ENCODE data around the gene NEB.

DNA sequence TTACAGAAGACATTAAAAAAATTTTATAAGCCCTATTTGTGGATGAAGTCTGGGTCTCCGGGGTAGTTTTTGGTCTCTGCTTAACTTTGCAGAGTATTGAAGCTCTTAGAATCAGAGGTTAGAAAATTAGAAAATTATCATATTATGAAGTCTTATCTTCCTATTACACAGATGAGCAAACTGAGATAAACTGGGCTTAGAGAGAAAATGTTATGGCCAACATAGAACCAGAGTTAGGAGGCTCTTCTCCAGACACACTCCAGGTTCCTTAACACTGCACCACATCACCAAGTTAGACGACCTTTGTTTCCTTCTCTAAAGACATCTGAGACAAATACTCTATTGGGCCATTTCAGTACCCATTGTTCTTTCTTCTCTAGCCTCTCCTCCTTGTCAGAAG, 36.7 kb upstream of the NEB start:
- TF ChIP-seq GATA3 (IDR thresholded peaks at IDR 0.05; ENCODE audit: low read depth, low read length): no peak
- no peak for TF ChIP-seq GATA2 (IDR thresholded peaks at IDR 0.05; ENCODE audit: low read depth, low read length)

Data from SH-SY5Y (cell line).